Activated CD8-positive, alpha-beta memory T cell treated with anti-CD3 and anti-CD28 coated beads, Interleukin-2, amount 10 ng/mL, durations not matched to agents 7 days and 5 days (primary cell): ENCODE data around the gene PIK3CB. TPM values are rescaled to one million over a fixed set of nuclear protein-coding genes. Genes with fewer than 3 reads are reported as not detected.
A peak's percentile ranks its signal among the peaks of the same experiment; 100 is the strongest.
"Not testable (repeated sequence)": the region's sequence is repeated elsewhere in the genome, so short reads cannot be mapped to it uniquely, and the experiment has no call there.

Source experiments
- ATAC-seq: fragments of 150-1000 bp; cut with Tn5 transposase; one replicate; pipeline ENCODE4 v1.10.0; 2021; ENCODE audit warnings: moderate library complexity
- CTCF ChIA-PET: fragments of 350-600 bp; sonication (Branson Sonifier 250); formaldehyde crosslinking; loops from one replicate; lab custom pipeline; 2021; ENCODE audit warnings: antibody characterized with exemption; lab: Charles Lee
- DNase-seq: peaks from one replicate; pipeline ENCODE4 v3.0.0-alpha.2; 2020
- H3K27ac Mint-ChIP-seq: one replicate; pipeline ENCODE4 v1.8.0; 2021; ENCODE audit warnings: mild to moderate bottlenecking, mixed read lengths
- H3K27me3 Mint-ChIP-seq: one replicate; pipeline ENCODE4 v1.8.0; 2021; ENCODE audit warnings: mixed read lengths
- H3K36me3 Mint-ChIP-seq: one replicate; pipeline ENCODE4 v1.8.0; 2021; ENCODE audit warnings: mild to moderate bottlenecking, mixed read lengths
- H3K4me1 Mint-ChIP-seq: one replicate; pipeline ENCODE4 v1.8.0; 2021; ENCODE audit warnings: mixed read lengths
- H3K4me3 Mint-ChIP-seq: one replicate; pipeline ENCODE4 v1.8.0; 2021; ENCODE audit warnings: mild to moderate bottlenecking, moderate library complexity, mixed read lengths
- H3K9me3 Mint-ChIP-seq: one replicate; pipeline ENCODE4 v1.8.0; 2022; ENCODE audit warnings: low read depth, mixed read lengths
- total RNA-seq, 2 experiments: library from RNA; stranded (reverse); gene quantifications; one replicate each; pipeline ENCODE4 v1.2.3, GENCODE V29; 2021

Gene PIK3CB
- total RNA-seq, 2 experiments from 2014 or later, result 7.1 to 8.4 TPM

DNA sequence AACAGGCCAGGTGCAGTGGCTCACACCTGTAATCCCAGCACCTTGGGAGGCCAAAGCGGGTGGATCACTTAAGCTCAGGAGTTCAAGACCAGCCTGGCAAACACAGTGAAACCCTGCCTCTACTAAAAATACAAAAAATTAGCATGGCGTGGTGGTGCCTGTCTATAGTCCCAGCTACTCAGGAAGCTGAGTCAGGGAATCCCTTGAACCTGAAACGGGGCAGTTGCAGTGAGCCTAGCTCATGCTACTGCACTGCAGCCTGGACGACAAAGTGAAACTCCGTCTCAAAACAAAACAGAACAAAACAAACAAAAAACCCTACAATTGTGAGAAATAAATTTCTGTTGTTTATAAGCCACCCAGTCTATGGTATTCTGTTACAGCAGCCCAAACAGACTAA lies 94.7 kb downstream of the PIK3CB start:
- H3K4me1 Mint-ChIP-seq, result peaks cover 9% of the 10 kb centered on the region
- CTCF ChIA-PET, result interaction anchor here (0.6 to 0.7 kb wide), 2 partner anchors 146 to 175 kb away, joined by 3 read pairs; no protein-coding TSS in a partner anchor
- H3K9me3 Mint-ChIP-seq, result no peaks in the 10 kb centered on the region
- DNase-seq (peak; percentile 42), ATAC-seq (peak; percentile 61)
- H3K27me3 Mint-ChIP-seq, result no peaks in the 10 kb centered on the region
- no peak overlapping the region for H3K27ac Mint-ChIP-seq
- H3K4me3 Mint-ChIP-seq, result no peak overlapping the region
- peaks cover 5% of the 10 kb centered on the region for H3K36me3 Mint-ChIP-seq

DNA sequence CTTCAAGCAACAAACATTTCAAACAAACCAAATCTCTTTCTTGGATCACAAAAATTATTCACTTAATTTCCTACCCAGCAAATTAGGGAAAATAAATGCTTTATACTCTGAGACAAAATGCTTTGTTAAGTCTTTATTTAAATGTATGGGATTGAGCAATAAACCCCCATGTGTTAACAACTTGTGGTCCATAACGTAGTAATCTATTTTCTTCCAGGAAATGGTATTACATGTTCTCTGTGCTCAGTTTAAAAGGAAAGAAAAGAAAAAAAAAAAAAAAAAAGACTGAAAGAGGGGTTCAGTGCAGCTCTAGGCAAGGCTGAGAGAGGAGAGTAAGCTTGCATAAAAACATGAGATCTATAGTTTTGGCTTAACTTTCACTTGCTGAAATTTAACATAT lies 102.3 kb downstream of the PIK3CB start:
- DNase-seq, result no peak
- Mint-ChIP-seq H3K9me3 (no peaks in the 10 kb centered on the region), H3K27me3 (no peaks in the 10 kb centered on the region), H3K4me1 (peaks cover 2% of the 10 kb centered on the region), H3K36me3 (peaks cover 10% of the 10 kb centered on the region), H3K4me3 (no peak overlapping the region), H3K27ac (no peak overlapping the region)
- ATAC-seq, result no peak
- CTCF ChIA-PET, result interaction anchor here (1.9 kb wide), 1 partner anchor 183 kb away, joined by 5 read pairs; no protein-coding TSS in a partner anchor

DNA sequence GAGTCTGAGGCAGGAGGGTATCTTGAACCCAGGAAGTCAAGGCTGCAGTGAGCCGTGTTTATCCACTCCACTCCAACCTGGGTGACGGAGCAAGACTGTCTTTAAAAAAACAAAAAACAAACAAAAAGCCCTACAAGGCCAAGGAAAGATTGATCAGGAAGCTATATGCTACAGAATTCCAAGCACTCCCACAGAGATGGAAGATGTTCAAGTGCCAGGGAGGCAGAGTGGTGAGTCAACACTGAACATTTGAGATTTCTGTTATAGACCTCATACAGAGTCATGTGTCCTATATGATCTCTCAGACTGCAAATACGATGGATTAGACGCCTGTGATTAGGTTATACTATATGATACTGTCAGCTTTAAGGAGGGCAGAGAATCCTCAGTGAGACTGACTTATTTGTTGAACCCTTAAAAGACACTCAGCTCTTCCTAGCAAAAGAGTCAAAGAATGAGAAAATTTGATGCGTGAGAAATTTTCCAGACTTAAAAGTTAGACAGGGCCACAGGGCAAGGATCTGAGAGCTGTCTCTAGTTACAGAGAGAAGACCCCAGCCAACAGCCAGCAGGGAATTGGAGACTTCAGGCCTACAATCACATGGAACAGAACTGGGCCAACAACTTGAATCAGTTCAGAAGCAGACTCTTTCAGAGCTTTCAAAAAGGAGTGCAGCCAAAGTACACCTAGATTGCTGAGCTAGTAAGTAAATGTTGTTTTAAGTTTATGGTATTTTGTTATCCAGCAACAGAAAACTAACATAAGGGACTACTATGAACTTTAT lies 107.6 kb downstream of the PIK3CB start:
- H3K36me3 Mint-ChIP-seq, result peaks cover 4% of the 10 kb centered on the region

DNA sequence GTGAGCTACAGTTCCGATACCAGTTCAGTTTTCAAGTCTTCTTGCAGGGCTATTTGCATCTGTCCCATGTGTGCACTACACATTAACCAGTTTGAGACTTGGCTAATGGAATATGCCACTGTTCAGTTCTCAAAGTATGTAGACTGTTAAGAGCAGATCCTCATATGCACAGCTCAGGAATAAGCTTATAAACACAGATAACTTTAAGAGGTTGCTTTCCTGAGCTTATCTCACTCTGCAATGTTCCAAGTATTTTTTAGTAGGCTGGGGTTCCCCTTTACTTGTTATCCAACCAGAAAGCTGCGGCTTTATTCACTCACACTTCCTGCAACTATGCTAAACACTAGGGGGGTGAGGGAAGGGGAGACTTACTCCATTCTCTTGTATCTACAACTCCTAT lies 108.7 kb downstream of the PIK3CB start:
- H3K36me3 Mint-ChIP-seq, H3K9me3 Mint-ChIP-seq, H3K4me1 Mint-ChIP-seq, ATAC-seq, H3K27ac Mint-ChIP-seq, H3K4me3 Mint-ChIP-seq, H3K27me3 Mint-ChIP-seq, DNase-seq: not testable (repeated sequence)
- CTCF ChIA-PET, result interaction anchor here (1.5 kb wide), 1 partner anchor 10 kb away, joined by 3 read pairs; no protein-coding TSS in a partner anchor

More for the DNA sequence above, 107.6 kb downstream of the PIK3CB start:
- Mint-ChIP-seq H3K4me1 (peaks cover 4% of the 10 kb centered on the region), H3K27me3 (no peaks in the 10 kb centered on the region), H3K27ac (no peak overlapping the region), H3K9me3 (no peaks in the 10 kb centered on the region), H3K4me3 (no peak overlapping the region)
- no peak for DNase-seq
- CTCF ChIA-PET, result interaction anchor here (1.5 kb wide), 1 partner anchor 11 kb away, joined by 3 read pairs; no protein-coding TSS in a partner anchor
- ATAC-seq, result no peak

DNA sequence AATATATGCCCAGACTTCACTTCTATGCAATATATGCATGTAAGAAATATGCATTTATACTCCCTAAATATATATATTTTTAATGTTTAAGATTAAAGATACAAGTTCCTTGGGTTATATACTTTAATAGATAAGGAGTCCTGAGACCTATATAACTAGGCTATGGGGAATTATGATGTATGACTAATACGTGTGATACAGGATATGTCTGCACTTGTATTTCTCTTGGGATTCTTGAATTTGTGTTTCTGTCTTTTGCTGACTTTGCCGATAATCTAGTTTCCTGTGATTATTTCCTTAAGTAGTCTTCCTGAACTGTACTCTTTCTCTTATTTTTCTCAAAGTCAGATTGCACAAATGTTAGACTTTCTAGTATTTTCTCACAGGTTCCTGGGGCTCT lies 109.6 kb downstream of the PIK3CB start:
- H3K27ac Mint-ChIP-seq, result no peak overlapping the region
- no peaks in the 10 kb centered on the region for H3K9me3 Mint-ChIP-seq
- DNase-seq (no peak), ATAC-seq (no peak)
- peaks cover 4% of the 10 kb centered on the region for H3K4me1 Mint-ChIP-seq
- no peak overlapping the region for H3K4me3 Mint-ChIP-seq
- peaks cover 5% of the 10 kb centered on the region for H3K36me3 Mint-ChIP-seq
- CTCF ChIA-PET, result interaction anchor here (1.1 kb wide), 1 partner anchor 26 kb away, joined by 4 read pairs; no protein-coding TSS in a partner anchor
- H3K27me3 Mint-ChIP-seq, result no peaks in the 10 kb centered on the region

DNA sequence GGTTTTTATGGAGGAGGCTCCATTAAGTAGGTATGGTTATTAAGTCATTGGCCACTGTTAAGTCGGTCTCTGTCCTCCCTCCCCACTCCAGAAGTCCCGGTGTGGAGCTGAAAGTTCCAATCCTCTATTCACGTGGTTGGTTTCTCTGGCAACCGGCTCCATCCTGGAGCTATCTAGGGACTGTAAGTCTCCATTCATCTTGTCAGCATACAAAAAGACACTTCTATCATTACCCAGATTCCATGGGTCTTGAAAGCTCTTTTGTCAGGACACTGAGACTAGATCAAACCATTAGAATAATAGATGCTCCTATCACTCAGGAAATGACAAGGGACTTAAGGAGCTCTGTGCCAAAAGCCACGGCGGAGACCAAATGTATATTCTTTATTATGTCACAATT lies 110.3 kb downstream of the PIK3CB start:
- DNase-seq (no peak), ATAC-seq (no peak)
- Mint-ChIP-seq H3K4me1 (peaks cover 6% of the 10 kb centered on the region), H3K9me3 (no peaks in the 10 kb centered on the region), H3K4me3 (no peak overlapping the region), H3K27me3 (no peaks in the 10 kb centered on the region), H3K36me3 (peaks cover 10% of the 10 kb centered on the region), H3K27ac (no peak overlapping the region)
- CTCF ChIA-PET, result interaction anchor here (1.1 kb wide), 1 partner anchor 25 kb away, joined by 4 read pairs; no protein-coding TSS in a partner anchor

DNA sequence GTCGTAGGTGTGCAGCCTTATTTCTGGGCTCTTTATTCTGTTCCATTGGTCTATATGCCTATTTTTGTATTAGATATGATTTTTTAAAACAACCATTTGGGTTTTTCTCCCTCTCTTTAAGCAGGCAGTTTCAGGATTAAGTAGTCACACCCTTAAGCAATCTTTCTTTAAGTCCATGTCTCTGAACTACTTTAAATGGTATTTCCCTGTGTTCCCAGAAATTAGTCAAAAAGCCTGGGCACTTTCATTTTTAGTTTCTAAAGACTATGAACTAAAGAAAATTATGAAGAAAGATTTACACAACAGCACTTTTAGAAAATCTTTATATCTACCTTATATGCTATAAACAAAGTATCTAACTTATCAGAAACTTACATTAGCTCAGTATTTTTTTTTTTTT lies 115.9 kb downstream of the PIK3CB start:
- CTCF ChIA-PET, result no interaction called here
- Mint-ChIP-seq H3K4me1 (peaks cover 17% of the 10 kb centered on the region), H3K27me3 (no peaks in the 10 kb centered on the region), H3K27ac (no peak overlapping the region), H3K4me3 (no peak overlapping the region), H3K9me3 (no peaks in the 10 kb centered on the region), H3K36me3 (peaks cover 15% of the 10 kb centered on the region)
- no peak for DNase-seq
- no peak for ATAC-seq

DNA sequence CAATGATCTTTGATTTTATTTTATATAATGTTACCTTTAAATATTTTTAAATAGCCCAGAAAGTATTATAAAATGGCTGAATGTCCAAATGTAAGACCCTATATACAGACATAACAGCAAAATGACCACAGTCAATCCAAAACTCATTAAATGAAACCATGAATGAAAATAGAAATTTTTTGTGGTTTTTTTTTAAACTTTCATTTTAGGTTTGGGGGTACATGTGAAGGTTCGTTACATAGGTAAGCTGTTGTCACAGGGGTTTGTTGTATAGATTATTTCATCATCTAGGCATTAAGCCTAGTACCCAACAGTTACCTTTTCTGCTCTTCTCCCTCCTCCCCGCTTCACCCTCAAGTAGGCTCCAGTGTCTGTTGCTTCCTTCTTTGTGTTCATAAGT lies 117.4 kb downstream of the PIK3CB start:
- CTCF ChIA-PET, result interaction anchor here (1.3 kb wide), 1 partner anchor 34 kb away, joined by 3 read pairs; no protein-coding TSS in a partner anchor
- H3K9me3 Mint-ChIP-seq, result no peaks in the 10 kb centered on the region
- ATAC-seq (no peak), DNase-seq (no peak)
- peaks cover 15% of the 10 kb centered on the region for H3K4me1 Mint-ChIP-seq
- no peak overlapping the region for H3K4me3 Mint-ChIP-seq
- H3K27me3 Mint-ChIP-seq, result no peaks in the 10 kb centered on the region
- peaks cover 17% of the 10 kb centered on the region for H3K36me3 Mint-ChIP-seq
- H3K27ac Mint-ChIP-seq, result no peak overlapping the region

DNA sequence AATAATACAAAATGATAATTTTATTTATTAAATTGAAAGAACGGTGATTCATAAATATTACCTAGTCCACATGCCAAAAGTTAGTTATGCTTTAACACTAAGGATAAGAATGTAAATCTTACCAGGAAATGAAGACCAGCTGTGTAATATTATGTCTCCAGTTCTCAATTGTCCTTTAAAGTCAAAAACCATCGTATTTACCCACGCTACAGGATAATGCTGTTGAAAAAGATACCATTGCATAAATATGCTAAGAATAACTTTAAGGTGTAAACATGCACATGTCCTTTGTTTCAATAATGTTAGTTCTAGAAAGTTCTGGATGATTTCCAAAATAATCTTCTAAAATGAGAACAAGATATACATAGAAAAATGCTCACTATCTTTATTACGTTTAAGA lies 122.6 kb downstream of the PIK3CB start:
- H3K27me3 Mint-ChIP-seq, result no peaks in the 10 kb centered on the region
- no peaks in the 10 kb centered on the region for H3K9me3 Mint-ChIP-seq
- H3K4me3 Mint-ChIP-seq, result no peak overlapping the region
- H3K4me1 Mint-ChIP-seq, result no peaks in the 10 kb centered on the region
- CTCF ChIA-PET, result interaction anchor here (0.7 to 3.3 kb wide), 4 partner anchors 10 to 204 kb away, joined by 3 to 17 read pairs (median 3); no protein-coding TSS in a partner anchor
- peaks cover 6% of the 10 kb centered on the region for H3K36me3 Mint-ChIP-seq
- no peak overlapping the region for H3K27ac Mint-ChIP-seq
- DNase-seq, result no peak
- ATAC-seq, result no peak

DNA sequence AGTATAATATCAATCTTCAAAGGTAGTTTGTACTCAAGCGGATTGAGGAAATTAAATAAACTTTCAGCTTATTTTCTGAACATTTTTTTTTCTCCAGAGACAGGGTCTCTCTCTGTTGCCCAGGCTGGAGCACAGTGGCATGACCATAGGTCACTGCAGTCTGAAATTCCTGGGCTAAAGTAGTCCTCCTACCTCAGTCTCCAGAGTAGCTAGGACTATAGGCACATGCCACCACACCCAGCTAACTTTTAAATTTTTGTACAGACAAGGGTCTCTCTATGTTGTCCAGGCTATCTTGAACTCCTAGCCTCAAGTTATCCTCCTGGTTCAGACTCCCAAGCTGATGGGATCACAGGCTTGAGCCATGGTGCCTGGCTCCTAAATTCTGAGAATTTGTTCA lies 129.1 kb downstream of the PIK3CB start:
- CTCF ChIA-PET, result interaction anchor here (0.6 to 2.0 kb wide), 2 partner anchors 218 to 247 kb away, joined by 4 to 9 read pairs; no protein-coding TSS in a partner anchor
- Mint-ChIP-seq H3K36me3 (peaks cover 3% of the 10 kb centered on the region), H3K9me3 (no peaks in the 10 kb centered on the region), H3K27ac (no peak overlapping the region), H3K27me3 (no peaks in the 10 kb centered on the region), H3K4me3 (no peak overlapping the region), H3K4me1 (no peaks in the 10 kb centered on the region)
- DNase-seq (no peak), ATAC-seq (no peak)

DNA sequence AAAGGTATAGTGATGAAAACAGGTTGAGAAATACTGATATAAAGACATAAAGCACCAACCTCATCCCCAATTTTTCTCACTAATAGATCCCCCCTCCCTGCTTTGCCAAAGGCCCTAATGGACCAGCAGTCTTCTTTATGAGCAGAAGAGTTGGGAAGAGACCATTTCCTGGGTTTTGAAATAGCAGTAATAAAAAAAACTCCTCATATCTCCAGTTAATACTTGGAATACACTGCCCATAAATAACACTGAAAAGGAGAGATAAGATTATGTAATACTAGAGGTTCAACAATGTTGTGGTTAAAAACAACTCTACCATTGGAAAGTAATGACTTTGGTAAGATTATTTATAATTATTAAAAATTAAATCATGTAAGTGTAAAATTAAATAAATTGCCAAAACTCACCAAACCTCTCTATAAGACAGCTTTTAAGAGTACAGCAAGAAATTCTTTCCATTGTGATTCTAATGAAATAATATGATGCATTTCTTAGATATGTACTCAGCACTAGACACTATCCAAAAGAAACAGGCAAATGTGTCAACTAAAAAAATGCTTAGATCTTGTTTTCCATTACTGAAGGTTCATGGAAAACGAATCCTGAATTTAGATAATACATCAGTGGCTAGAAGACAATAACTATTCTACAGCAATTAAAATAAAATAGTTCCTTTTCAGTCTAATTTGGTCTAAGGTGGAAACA lies 137.9 kb downstream of the PIK3CB start:
- no peaks in the 10 kb centered on the region for H3K36me3 Mint-ChIP-seq
- no peak for ATAC-seq
- no peak for DNase-seq
- no peak overlapping the region for H3K4me3 Mint-ChIP-seq
- no peaks in the 10 kb centered on the region for H3K9me3 Mint-ChIP-seq
- H3K27me3 Mint-ChIP-seq, result no peaks in the 10 kb centered on the region
- no peak overlapping the region for H3K27ac Mint-ChIP-seq
- CTCF ChIA-PET, result interaction anchor here (0.7 to 8.1 kb wide), 4 partner anchors 102 to 227 kb away, joined by 3 to 130 read pairs (median 18); partner anchors contain the start of gene CEP70
- H3K4me1 Mint-ChIP-seq, result no peaks in the 10 kb centered on the region

DNA sequence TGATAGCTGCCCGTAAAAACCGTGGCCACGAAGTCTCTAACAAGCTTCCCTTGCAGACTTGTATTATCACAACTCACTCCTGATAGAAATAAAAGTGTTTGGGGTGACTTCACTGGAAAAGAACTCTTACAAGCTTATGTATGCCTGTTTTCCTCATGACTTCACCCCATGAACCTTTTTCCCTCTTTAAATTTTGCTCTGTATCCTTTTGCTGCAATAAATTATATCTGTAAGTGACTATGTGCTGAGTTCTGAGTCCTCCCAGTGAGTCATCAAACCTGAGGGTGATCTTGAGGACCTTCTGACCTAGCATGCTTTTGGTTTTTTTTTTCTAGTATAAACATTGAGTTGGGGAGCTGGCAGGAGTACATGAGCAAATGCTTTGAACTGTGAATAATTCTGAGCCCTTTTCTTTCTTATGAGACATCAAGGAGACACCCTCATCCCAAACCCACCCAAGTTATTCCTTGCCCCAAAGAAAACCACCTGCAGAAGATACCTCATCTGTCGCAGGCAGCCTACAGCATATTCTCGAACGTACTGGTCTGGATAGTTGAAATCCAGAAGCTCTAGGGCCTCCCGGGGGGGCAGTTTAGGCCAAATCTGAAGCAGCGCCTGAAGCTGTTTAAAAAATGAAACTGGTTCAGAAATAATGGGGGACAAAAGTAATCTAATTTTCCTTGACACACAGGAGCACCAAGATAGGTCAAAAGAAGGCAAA lies 140.3 kb downstream of the PIK3CB start:
- no peaks in the 10 kb centered on the region for H3K4me1 Mint-ChIP-seq
- no peak overlapping the region for H3K27ac Mint-ChIP-seq
- no peaks in the 10 kb centered on the region for H3K9me3 Mint-ChIP-seq
- H3K36me3 Mint-ChIP-seq, result no peaks in the 10 kb centered on the region
- H3K27me3 Mint-ChIP-seq, result no peaks in the 10 kb centered on the region
- CTCF ChIA-PET, result interaction anchor here (0.8 to 8.1 kb wide), 8 partner anchors 20 to 242 kb away, joined by 3 to 130 read pairs (median 3); partner anchors contain the start of gene CEP70
- no peak for ATAC-seq
- no peak for DNase-seq
- H3K4me3 Mint-ChIP-seq, result no peak overlapping the region

DNA sequence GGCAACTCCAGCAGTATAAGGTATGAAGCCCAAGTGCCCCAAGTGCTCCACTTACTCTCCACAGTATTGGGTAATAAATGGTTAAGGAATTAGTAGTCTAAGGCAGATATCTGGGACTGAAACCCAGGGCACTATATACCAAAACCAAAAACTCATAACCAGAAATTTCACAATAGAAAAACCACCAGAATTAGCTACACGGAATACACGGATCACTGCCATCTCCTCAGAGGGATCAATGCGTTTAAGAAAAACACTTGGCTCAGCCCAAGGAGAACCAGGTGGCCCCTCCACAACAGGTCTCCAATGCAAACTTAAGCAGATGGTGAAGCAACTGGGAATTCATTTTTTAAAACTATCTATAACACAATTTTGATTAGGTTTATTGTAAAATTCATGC lies 142.6 kb downstream of the PIK3CB start:
- ATAC-seq, result no peak
- Mint-ChIP-seq H3K4me3 (no peak overlapping the region), H3K9me3 (no peaks in the 10 kb centered on the region), H3K27me3 (no peaks in the 10 kb centered on the region), H3K27ac (no peak overlapping the region), H3K4me1 (peaks cover 4% of the 10 kb centered on the region), H3K36me3 (no peaks in the 10 kb centered on the region)
- CTCF ChIA-PET, result interaction anchor here (7.7 kb wide), 1 partner anchor 224 kb away, joined by 49 read pairs; no protein-coding TSS in a partner anchor
- no peak for DNase-seq
